Neural progenitor cell (in vitro differentiated cells): ENCODE results near the gene GMDS. TPM values are rescaled to one million over a fixed set of nuclear protein-coding genes. Genes with fewer than 3 reads are reported as not detected.

Source experiments
- DNase-seq: peaks from one replicate; pipeline ENCODE4 v3.0.0-alpha.2; 2016; ENCODE audit warnings: low spot score
- H2AFZ ChIP-seq: fragments of 200-600 bp; sonication (generic); replicated peaks from 2 replicates; pipeline ENCODE4 v1.6.1; 2016; ENCODE audit warnings: antibody characterized with exemption
- H3F3A ChIP-seq: fragments of 200-600 bp; sonication (generic); 2 replicates; pipeline ENCODE4 v1.6.1; 2016; ENCODE audit warnings: antibody characterized with exemption, low read depth
- H3K27ac ChIP-seq: fragments of 200-600 bp; sonication (generic); 2 replicates; pipeline ENCODE4 v1.5.1; 2016; ENCODE audit warnings: mild to moderate bottlenecking
- H3K27me3 ChIP-seq: fragments of 200-600 bp; sonication (generic); 2 replicates; pipeline ENCODE4 v1.6.1; 2016; ENCODE audit warnings: mild to moderate bottlenecking, moderate library complexity
- H3K36me3 ChIP-seq: fragments of 200-600 bp; sonication (generic); 2 replicates; pipeline ENCODE4 v1.5.1; 2016
- H3K4me1 ChIP-seq: fragments of 200-600 bp; sonication (generic); 2 replicates; pipeline ENCODE4 v1.6.1; 2016; ENCODE audit warnings: mixed run types
- H3K4me2 ChIP-seq: fragments of 200-600 bp; sonication (generic); 2 replicates; pipeline ENCODE4 v1.6.1; 2016
- H3K4me3 ChIP-seq: fragments of 200-600 bp; sonication (generic); 2 replicates; pipeline ENCODE4 v1.5.1; 2016
- H3K79me2 ChIP-seq: fragments of 200-600 bp; sonication (generic); 2 replicates; pipeline ENCODE4 v1.6.1; 2016; ENCODE audit warnings: low read depth
- H3K9ac ChIP-seq: fragments of 200-600 bp; sonication (generic); 2 replicates; pipeline ENCODE4 v1.6.1; 2016
- H3K9me3 ChIP-seq: fragments of 200-600 bp; sonication (generic); 2 replicates; pipeline ENCODE4 v1.5.1; 2016; ENCODE audit warnings: low read depth
- H4K20me1 ChIP-seq: fragments of 200-600 bp; sonication (generic); 2 replicates; pipeline ENCODE4 v1.6.1; 2016; ENCODE audit warnings: low read depth
- H3K27ac Mint-ChIP-seq: 3 replicates; pipeline ENCODE4 v1.8.0; 2021; ENCODE audit warnings: mixed read lengths
- H3K27me3 Mint-ChIP-seq: 2 replicates; pipeline ENCODE4 v1.8.0; 2022; ENCODE audit warnings: low read depth, mild to moderate bottlenecking, inconsistent platforms, moderate library complexity, mixed read lengths; ENCODE audit not compliant: insufficient read depth
- H3K36me3 Mint-ChIP-seq: 3 replicates; pipeline ENCODE4 v1.8.0; 2021; ENCODE audit warnings: mixed read lengths
- H3K4me1 Mint-ChIP-seq: 3 replicates; pipeline ENCODE4 v1.8.0; 2021; ENCODE audit warnings: mixed read lengths
- H3K4me3 Mint-ChIP-seq: 3 replicates; pipeline ENCODE4 v1.8.0; 2021; ENCODE audit warnings: mild to moderate bottlenecking, moderate library complexity, mixed read lengths
- H3K9me3 Mint-ChIP-seq: 3 replicates; pipeline ENCODE4 v1.8.0; 2020; ENCODE audit warnings: mixed read lengths
- CTCF ChIP-seq: fragments of 200-600 bp; sonication (generic); IDR thresholded peaks from 2 replicates; pipeline ENCODE4 v1.5.1; 2017; ENCODE audit warnings: antibody characterized with exemption, mild to moderate bottlenecking
- EZH2 ChIP-seq: fragments of 200-600 bp; sonication (generic); IDR thresholded peaks from 2 replicates; pipeline ENCODE4 v1.6.1; 2017; ENCODE audit warnings: antibody characterized with exemption, mild to moderate bottlenecking, moderate library complexity
- EZH2phosphoT487 ChIP-seq: fragments of 200-600 bp; sonication (generic); IDR thresholded peaks from 2 replicates; pipeline ENCODE4 v1.6.1; 2017; ENCODE audit warnings: antibody characterized with exemption
- total RNA-seq: library from RNA; depleted of rRNA; stranded (reverse); fragments of >200 nt; gene quantifications from 2 replicates; pipeline ENCODE4 v1.2.3, GENCODE V29; 2015; ENCODE audit warnings: low replicate concordance

The GMDS gene
- total RNA-seq, 1 donor from 2014 or later: 22.6 TPM

- no peaks in the 10 kb centered on the region for H3F3A ChIP-seq
- H3K27me3 ChIP-seq: no peaks in the 10 kb centered on the region
- no peaks in the 10 kb centered on the region for H3K36me3 ChIP-seq
- no peaks in the 10 kb centered on the region for H3K79me2 ChIP-seq
- no peak overlapping the region for H3K4me2 ChIP-seq
- DNase-seq: no peak
- Mint-ChIP-seq H3K4me1 (no peaks in the 10 kb centered on the region), H3K4me3 (no peak overlapping the region), H3K27me3 (no peaks in the 10 kb centered on the region), H3K27ac (no peak overlapping the region), H3K9me3 (no peaks in the 10 kb centered on the region), H3K36me3 (no peaks in the 10 kb centered on the region)
- no peak overlapping the region for H3K27ac ChIP-seq
- H3K4me1 ChIP-seq: no peaks in the 10 kb centered on the region
- H2AFZ ChIP-seq: no peak overlapping the region
- no peaks in the 10 kb centered on the region for H4K20me1 ChIP-seq
- H3K4me3 ChIP-seq: no peak overlapping the region
- no peak overlapping the region for H3K9ac ChIP-seq
- TF ChIP-seq EZH2 (no peak), CTCF (no peak), EZH2phosphoT487 (no peak)
- H3K9me3 ChIP-seq: no peaks in the 10 kb centered on the region
Measured at GRCh38 chr6:1789092-1789491, 456.3 kb downstream of the GMDS start.

- Mint-ChIP-seq H3K27me3 (no peaks in the 10 kb centered on the region), H3K36me3 (no peaks in the 10 kb centered on the region), H3K4me1 (no peaks in the 10 kb centered on the region), H3K9me3 (no peaks in the 10 kb centered on the region), H3K4me3 (no peak overlapping the region), H3K27ac (peak overlapping the region; percentile 5)
- no peaks in the 10 kb centered on the region for H3K4me1 ChIP-seq
- no peaks in the 10 kb centered on the region for H3K27me3 ChIP-seq
- no peak overlapping the region for H3K4me3 ChIP-seq
- no peak for TF ChIP-seq EZH2
- no peak overlapping the region for H3K27ac ChIP-seq
- no peak overlapping the region for H2AFZ ChIP-seq
- H3K36me3 ChIP-seq: no peaks in the 10 kb centered on the region
- H4K20me1 ChIP-seq: no peaks in the 10 kb centered on the region
- no peaks in the 10 kb centered on the region for H3K9me3 ChIP-seq
- H3K79me2 ChIP-seq: no peaks in the 10 kb centered on the region
- H3F3A ChIP-seq: no peaks in the 10 kb centered on the region
- H3K4me2 ChIP-seq: no peak overlapping the region
- no peak overlapping the region for H3K9ac ChIP-seq
- DNase-seq: no peak
Measured at GRCh38 chr6:1787894-1788293, 457.5 kb downstream of the GMDS start.

- Histone ChIP-seq H2AFZ (no peak overlapping the region), H3K9ac (no peak overlapping the region), H3K27me3 (no peaks in the 10 kb centered on the region), H3K36me3 (no peaks in the 10 kb centered on the region), H3K9me3 (no peaks in the 10 kb centered on the region), H3F3A (no peaks in the 10 kb centered on the region), H3K4me2 (no peak overlapping the region), H3K27ac (no peak overlapping the region), H3K4me3 (no peak overlapping the region), H4K20me1 (no peaks in the 10 kb centered on the region), H3K4me1 (no peaks in the 10 kb centered on the region), H3K79me2 (no peaks in the 10 kb centered on the region)
- Mint-ChIP-seq H3K36me3 (no peaks in the 10 kb centered on the region), H3K4me3 (no peak overlapping the region), H3K27ac (no peak overlapping the region), H3K27me3 (no peaks in the 10 kb centered on the region), H3K4me1 (no peaks in the 10 kb centered on the region), H3K9me3 (no peaks in the 10 kb centered on the region)
- TF ChIP-seq CTCF: no peak
- TF ChIP-seq EZH2: no peak
- no peak for TF ChIP-seq EZH2phosphoT487
- DNase-seq: no peak
Measured at GRCh38 chr6:1786455-1787453, 458.7 kb downstream of the GMDS start.

- no peak overlapping the region for H3K9ac ChIP-seq
- no peaks in the 10 kb centered on the region for H4K20me1 ChIP-seq
- H3K9me3 Mint-ChIP-seq: no peaks in the 10 kb centered on the region
- DNase-seq: no peak
- H3K9me3 ChIP-seq: no peaks in the 10 kb centered on the region
- no peak overlapping the region for H3K27ac Mint-ChIP-seq
- no peaks in the 10 kb centered on the region for H3K36me3 ChIP-seq
- no peaks in the 10 kb centered on the region for H3K27me3 ChIP-seq
- H2AFZ ChIP-seq: no peak overlapping the region
- H3K4me3 ChIP-seq: no peak overlapping the region
- no peak for TF ChIP-seq EZH2
- TF ChIP-seq EZH2phosphoT487: no peak
- no peak for TF ChIP-seq CTCF
- no peaks in the 10 kb centered on the region for H3F3A ChIP-seq
- H3K4me2 ChIP-seq: no peak overlapping the region
- H3K27ac ChIP-seq: no peak overlapping the region
- no peaks in the 10 kb centered on the region for H3K4me1 ChIP-seq
- no peak overlapping the region for H3K4me3 Mint-ChIP-seq
- H3K79me2 ChIP-seq: no peaks in the 10 kb centered on the region
- H3K27me3 Mint-ChIP-seq: no peaks in the 10 kb centered on the region
- peaks cover 12% of the 10 kb centered on the region for H3K4me1 Mint-ChIP-seq
- H3K36me3 Mint-ChIP-seq: no peaks in the 10 kb centered on the region
Measured at GRCh38 chr6:1784422-1784884, 461.0 kb downstream of the GMDS start.
